A549 (cell line): ENCODE measurements around the gene ITIH5. TPM values are rescaled to one million over a fixed set of nuclear protein-coding genes. Genes with fewer than 3 reads are reported as not detected.

Experiments
- ATAC-seq, 2 experiments: fragments of 200-7000 bp in 1 of 2; fragments of >200 bp in 1 of 2; cut with Nextera tagmentation in 1 of 2; cut with Tn5 transposase in 1 of 2; 3 replicates each; pipeline versions ENCODE4 v1.8.0 to v1.9.1; 2018 to 2020; ENCODE audit warnings: mild to moderate bottlenecking in 1 of 2, moderate library complexity in 1 of 2
- CTCF ChIA-PET: fragments of 300-600 bp; sonication (Branson Sonifier 250); formaldehyde crosslinking; extraction: SDS; loops from one replicate; lab custom pipeline; 2021; ENCODE audit warnings: antibody characterized with exemption, inconsistent platforms; lab: Yijun Ruan, JAX
- POLR2A ChIA-PET: fragments of 350-600 bp; formaldehyde crosslinking; extraction: SDS; loops from one replicate; lab custom pipeline; 2021; ENCODE audit warnings: antibody characterized with exemption, inconsistent platforms; lab: Yijun Ruan, JAX
- DNase-seq, 2 experiments: peaks; one replicate each; pipeline versions ENCODE4 v3.0.0 to v3.0.0-alpha.2; 2011 to 2016; ENCODE audit warnings: low read depth in 1 of 2, low spot score in 1 of 2
- FAIRE-seq: peaks from 2 replicates; lab custom pipeline; 2011; peaks lifted over from hg19 to GRCh38; lab: Jason Lieb, UNC
- H3K27ac ChIP-seq, 2 experiments: fragments of >200 bp; sonication (Bioruptor Twin); formaldehyde crosslinking; 3 replicates each; pipeline ENCODE4 v1.5.1; 2016 to 2017
- H3K4me1 ChIP-seq: fragments of >200 bp; sonication (Bioruptor Twin); formaldehyde crosslinking; 3 replicates; pipeline ENCODE4 v1.6.1; 2016
- H3K4me2 ChIP-seq: fragments of >200 bp; sonication (Bioruptor Twin); formaldehyde crosslinking; 3 replicates; pipeline ENCODE4 v1.6.1; 2016
- H3K4me3 ChIP-seq: fragments of >200 bp; sonication (Bioruptor Twin); formaldehyde crosslinking; 3 replicates; pipeline ENCODE4 v1.5.1; 2016
- H3K9me3 ChIP-seq: fragments of >200 bp; sonication (Bioruptor Twin); formaldehyde crosslinking; 3 replicates; pipeline ENCODE4 v1.6.1; 2016
- BHLHE40 ChIP-seq: IDR thresholded peaks from 2 replicates; pipeline ENCODE4 v1.6.1; 2012; ENCODE audit warnings: low read depth, low read length, inconsistent platforms
- CBX8 ChIP-seq: fragments of 200-600 bp; sonication (generic); IDR thresholded peaks from 2 replicates; pipeline ENCODE4 v1.6.1; 2016
- CEBPB ChIP-seq, 2 experiments: fragments of >200 bp in 1 of 2; sonication (Bioruptor Twin) in 1 of 2; formaldehyde crosslinking in 1 of 2; IDR thresholded peaks; 2 replicates each; pipeline ENCODE4 v1.6.1; 2012 to 2016
- CHD2 ChIP-seq: fragments of 150-350 bp; IDR thresholded peaks from 2 replicates; pipeline ENCODE4 v1.6.1; 2014; ENCODE audit warnings: low read length; ENCODE audit not compliant: partially characterized antibody
- EHMT2 ChIP-seq: fragments of 200-600 bp; sonication (generic); IDR thresholded peaks from 2 replicates; pipeline ENCODE4 v1.6.1; 2016; ENCODE audit warnings: antibody characterized with exemption, low read depth, mild to moderate bottlenecking, moderate library complexity
- EP300 ChIP-seq, 2 experiments: fragments of >200 bp; sonication (Bioruptor Twin); formaldehyde crosslinking; IDR thresholded peaks; 2 replicates in 1 of 2; 3 replicates in 1 of 2; pipeline ENCODE4 v1.6.1; 2016 to 2017
- ESRRA ChIP-seq: fragments of 150-350 bp; IDR thresholded peaks from 2 replicates; pipeline ENCODE4 v1.6.1; 2014; ENCODE audit warnings: mild to moderate bottlenecking, low read length, borderline replicate concordance
- FOSL2 ChIP-seq, 2 experiments: fragments of 450-650 bp in 1 of 2; fragments of >200 bp in 1 of 2; sonication (Bioruptor Twin) in 1 of 2; formaldehyde crosslinking; IDR thresholded peaks; 2 replicates each; pipeline versions ENCODE4 v1.5.0 to v1.6.1; 2016 to 2020; ENCODE audit warnings: mild to moderate bottlenecking in 1 of 2, moderate library complexity in 1 of 2
- FOXS1 ChIP-seq: fragments of 250-450 bp; sonication (Bioruptor Pico); IDR thresholded peaks from 2 replicates; pipeline ENCODE4 v1.5.0; 2020; ENCODE audit warnings: mild to moderate bottlenecking, moderate library complexity
- HEYL ChIP-seq: fragments of 250-450 bp; sonication (Bioruptor Pico); IDR thresholded peaks from 2 replicates; pipeline ENCODE4 v1.8.0; 2021; ENCODE audit warnings: mild to moderate bottlenecking, moderate library complexity
- HOXB13 ChIP-seq: fragments of 250-450 bp; sonication (Bioruptor Pico); IDR thresholded peaks from 2 replicates; pipeline ENCODE4 v1.5.0; 2020; ENCODE audit warnings: low read depth, mild to moderate bottlenecking, moderate library complexity
- JUN ChIP-seq, 2 experiments: fragments of >200 bp; sonication (Bioruptor Twin); formaldehyde crosslinking; IDR thresholded peaks; 2 replicates in 1 of 2; 3 replicates in 1 of 2; pipeline ENCODE4 v1.6.1; 2016 to 2017
- JUNB ChIP-seq: fragments of >200 bp; sonication (Bioruptor Twin); formaldehyde crosslinking; IDR thresholded peaks from 2 replicates; pipeline ENCODE4 v1.6.1; 2016
- KDM1A ChIP-seq: fragments of 200-600 bp; sonication (generic); IDR thresholded peaks from 2 replicates; pipeline ENCODE4 v1.6.1; 2016; ENCODE audit warnings: low read depth, mild to moderate bottlenecking
- PHF8 ChIP-seq: fragments of 200-600 bp; sonication (generic); IDR thresholded peaks from 2 replicates; pipeline ENCODE4 v1.6.1; 2016; ENCODE audit warnings: low read depth, mild to moderate bottlenecking, antibody characterized with exemption, moderate library complexity, borderline replicate concordance
- RAD21 ChIP-seq, 2 experiments: fragments of >200 bp in 1 of 2; sonication (Bioruptor Twin) in 1 of 2; formaldehyde crosslinking in 1 of 2; IDR thresholded peaks in 1 of 2; conservative IDR thresholded peaks in 1 of 2; 2 replicates in 1 of 2; 3 replicates in 1 of 2; pipeline ENCODE4 v1.6.1; 2012 to 2018; ENCODE audit warnings: inconsistent platforms in 1 of 2
- RCOR1 ChIP-seq: fragments of 150-350 bp; IDR thresholded peaks from 2 replicates; pipeline ENCODE4 v1.6.1; 2014; ENCODE audit warnings: antibody characterized with exemption, low read length, low read depth
- RNF2 ChIP-seq: fragments of 200-600 bp; sonication (generic); IDR thresholded peaks from 2 replicates; pipeline ENCODE4 v1.6.1; 2016; ENCODE audit warnings: low read depth, mild to moderate bottlenecking, antibody characterized with exemption, moderate library complexity, borderline replicate concordance
- SREBF2 ChIP-seq: fragments of 450-650 bp; IDR thresholded peaks from 2 replicates; pipeline ENCODE4 v1.6.1; 2014; ENCODE audit warnings: mild to moderate bottlenecking, moderate library complexity
- ZNF302 ChIP-seq: fragments of 250-450 bp; sonication (Bioruptor Pico); IDR thresholded peaks from 2 replicates; pipeline ENCODE4 v1.9.0; 2021; ENCODE audit warnings: inconsistent platforms, mild to moderate bottlenecking, moderate library complexity
- WGBS: methylation state at CpG from one replicate; pipeline ENCODE4 v1.1.6; 2017; ENCODE audit errors: missing lambda C conversion rate; 5-methylcytosine and 5-hydroxymethylcytosine counted together
- polyA plus RNA-seq, 4 experiments: library from polyadenylated mRNA; depleted of rRNA in 3 of 4; stranded (reverse); fragments of >200 nt; fragmentation: RNase III in 1 of 4; extraction: RNeasy Plus Mini Kit Qiagen cat#74134 plus additional on column Dnase treatment in 1 of 4; gene quantifications; 2 replicates in 3 of 4; 3 replicates in 1 of 4; pipeline ENCODE4 v1.2.3, GENCODE V29; 2011 to 2017
- TF ChIP-seq, protein P1 (sequence below): fragments of 200-600 bp; sonication (generic); IDR thresholded peaks from 2 replicates; pipeline ENCODE4 v1.6.1; 2016; ENCODE audit warnings: antibody characterized with exemption, mild to moderate bottlenecking, moderate library complexity
- TF ChIP-seq, protein P2 (sequence below): IDR thresholded peaks from 2 replicates; pipeline ENCODE4 v1.6.1; 2012
- TF ChIP-seq, protein P3 (sequence below): IDR thresholded peaks from 2 replicates; pipeline ENCODE4 v1.6.1; 2012
- TF ChIP-seq, protein P4 (sequence below): fragments of >200 bp; sonication (Bioruptor Twin); formaldehyde crosslinking; IDR thresholded peaks from 3 replicates; pipeline ENCODE4 v1.6.1; 2016
- TF ChIP-seq, protein P5 (sequence below): fragments of >200 bp; sonication (Bioruptor Twin); formaldehyde crosslinking; IDR thresholded peaks from 2 replicates; pipeline ENCODE4 v1.6.1; 2016
- TF ChIP-seq, protein P6 (sequence below): fragments of 150-350 bp; IDR thresholded peaks from 2 replicates; pipeline ENCODE4 v1.6.1; 2014; ENCODE audit warnings: low read depth, mild to moderate bottlenecking, low read length
- TF ChIP-seq, protein P7 (sequence below): fragments of 250-450 bp; sonication (Bioruptor Pico); IDR thresholded peaks from 2 replicates; pipeline ENCODE4 v1.5.0; 2020; ENCODE audit warnings: low read depth, mild to moderate bottlenecking, moderate library complexity

The ITIH5 gene
- polyA plus RNA-seq, 2 of the 4 experiments (the other 2 are of a cell fraction) = 0.03 to 0.05 TPM

DNA sequence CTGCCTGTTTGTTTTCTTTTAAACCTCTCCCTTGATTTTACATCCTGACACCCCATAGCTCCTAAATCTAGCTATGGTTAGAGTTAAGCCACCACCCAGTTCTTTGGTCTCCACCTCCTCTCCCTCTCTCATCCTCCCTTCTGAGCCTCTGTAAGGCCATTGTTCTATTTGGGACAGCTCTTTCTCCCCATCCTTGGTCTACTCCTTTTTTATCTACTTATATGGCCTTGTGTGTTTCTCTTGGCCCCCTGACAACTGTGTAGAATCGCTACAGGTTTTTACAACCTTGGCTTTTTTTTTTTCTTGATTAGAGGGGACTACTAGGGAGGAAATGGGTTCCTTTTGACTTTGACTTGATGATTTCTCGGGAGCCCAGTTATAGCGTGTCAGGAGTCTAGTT lies 3.4 kb upstream of the ITIH5 start:
- TF ChIP-seq RCOR1 (no peak), BHLHE40 (no peak), HOXB13 (CRISPR knock-in tag) (no peak), EP300 (IDR thresholded peaks at IDR 0.05) (no peak), FOXS1 (CRISPR knock-in tag) (no peak), FOSL2 (IDR thresholded peaks at IDR 0.05) (no peak), FOSL2 (CRISPR knock-in tag; IDR thresholded peaks at IDR 0.05) (no peak), KDM1A (no peak), HEYL (CRISPR knock-in tag) (no peak), EHMT2 (no peak), ESRRA (no peak), PHF8 (no peak)
- TF ChIP-seq, protein P1, sequence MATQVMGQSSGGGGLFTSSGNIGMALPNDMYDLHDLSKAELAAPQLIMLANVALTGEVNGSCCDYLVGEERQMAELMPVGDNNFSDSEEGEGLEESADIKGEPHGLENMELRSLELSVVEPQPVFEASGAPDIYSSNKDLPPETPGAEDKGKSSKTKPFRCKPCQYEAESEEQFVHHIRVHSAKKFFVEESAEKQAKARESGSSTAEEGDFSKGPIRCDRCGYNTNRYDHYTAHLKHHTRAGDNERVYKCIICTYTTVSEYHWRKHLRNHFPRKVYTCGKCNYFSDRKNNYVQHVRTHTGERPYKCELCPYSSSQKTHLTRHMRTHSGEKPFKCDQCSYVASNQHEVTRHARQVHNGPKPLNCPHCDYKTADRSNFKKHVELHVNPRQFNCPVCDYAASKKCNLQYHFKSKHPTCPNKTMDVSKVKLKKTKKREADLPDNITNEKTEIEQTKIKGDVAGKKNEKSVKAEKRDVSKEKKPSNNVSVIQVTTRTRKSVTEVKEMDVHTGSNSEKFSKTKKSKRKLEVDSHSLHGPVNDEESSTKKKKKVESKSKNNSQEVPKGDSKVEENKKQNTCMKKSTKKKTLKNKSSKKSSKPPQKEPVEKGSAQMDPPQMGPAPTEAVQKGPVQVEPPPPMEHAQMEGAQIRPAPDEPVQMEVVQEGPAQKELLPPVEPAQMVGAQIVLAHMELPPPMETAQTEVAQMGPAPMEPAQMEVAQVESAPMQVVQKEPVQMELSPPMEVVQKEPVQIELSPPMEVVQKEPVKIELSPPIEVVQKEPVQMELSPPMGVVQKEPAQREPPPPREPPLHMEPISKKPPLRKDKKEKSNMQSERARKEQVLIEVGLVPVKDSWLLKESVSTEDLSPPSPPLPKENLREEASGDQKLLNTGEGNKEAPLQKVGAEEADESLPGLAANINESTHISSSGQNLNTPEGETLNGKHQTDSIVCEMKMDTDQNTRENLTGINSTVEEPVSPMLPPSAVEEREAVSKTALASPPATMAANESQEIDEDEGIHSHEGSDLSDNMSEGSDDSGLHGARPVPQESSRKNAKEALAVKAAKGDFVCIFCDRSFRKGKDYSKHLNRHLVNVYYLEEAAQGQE = no peak
- TF ChIP-seq, protein P2, sequence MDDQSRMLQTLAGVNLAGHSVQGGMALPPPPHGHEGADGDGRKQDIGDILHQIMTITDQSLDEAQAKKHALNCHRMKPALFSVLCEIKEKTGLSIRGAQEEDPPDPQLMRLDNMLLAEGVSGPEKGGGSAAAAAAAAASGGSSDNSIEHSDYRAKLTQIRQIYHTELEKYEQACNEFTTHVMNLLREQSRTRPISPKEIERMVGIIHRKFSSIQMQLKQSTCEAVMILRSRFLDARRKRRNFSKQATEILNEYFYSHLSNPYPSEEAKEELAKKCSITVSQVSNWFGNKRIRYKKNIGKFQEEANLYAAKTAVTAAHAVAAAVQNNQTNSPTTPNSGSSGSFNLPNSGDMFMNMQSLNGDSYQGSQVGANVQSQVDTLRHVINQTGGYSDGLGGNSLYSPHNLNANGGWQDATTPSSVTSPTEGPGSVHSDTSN = no peak
- TF ChIP-seq, protein P3, sequence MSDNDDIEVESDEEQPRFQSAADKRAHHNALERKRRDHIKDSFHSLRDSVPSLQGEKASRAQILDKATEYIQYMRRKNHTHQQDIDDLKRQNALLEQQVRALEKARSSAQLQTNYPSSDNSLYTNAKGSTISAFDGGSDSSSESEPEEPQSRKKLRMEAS = no peak
- TF ChIP-seq, protein P4, sequence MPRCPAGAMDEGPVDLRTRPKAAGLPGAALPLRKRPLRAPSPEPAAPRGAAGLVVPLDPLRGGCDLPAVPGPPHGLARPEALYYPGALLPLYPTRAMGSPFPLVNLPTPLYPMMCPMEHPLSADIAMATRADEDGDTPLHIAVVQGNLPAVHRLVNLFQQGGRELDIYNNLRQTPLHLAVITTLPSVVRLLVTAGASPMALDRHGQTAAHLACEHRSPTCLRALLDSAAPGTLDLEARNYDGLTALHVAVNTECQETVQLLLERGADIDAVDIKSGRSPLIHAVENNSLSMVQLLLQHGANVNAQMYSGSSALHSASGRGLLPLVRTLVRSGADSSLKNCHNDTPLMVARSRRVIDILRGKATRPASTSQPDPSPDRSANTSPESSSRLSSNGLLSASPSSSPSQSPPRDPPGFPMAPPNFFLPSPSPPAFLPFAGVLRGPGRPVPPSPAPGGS = no peak
- Histone ChIP-seq H3K9me3 (no peaks in the 10 kb centered on the region), H3K27ac (no peak overlapping the region), H3K4me1 (no peaks in the 10 kb centered on the region), H3K4me2 (no peak overlapping the region), H3K4me3 (no peak overlapping the region)
- FAIRE-seq (no peak), DNase-seq (no peak), ATAC-seq (no peak)
- CTCF ChIA-PET = interaction anchor here (1.0 to 2.4 kb wide), 2 partner anchors 17 to 145 kb away, joined by 3 to 11 read pairs; no protein-coding TSS in a partner anchor
- WGBS = 48% methylated on average over 3 of the region's 3 CpGs
- POLR2A ChIA-PET = no interaction called here

DNA sequence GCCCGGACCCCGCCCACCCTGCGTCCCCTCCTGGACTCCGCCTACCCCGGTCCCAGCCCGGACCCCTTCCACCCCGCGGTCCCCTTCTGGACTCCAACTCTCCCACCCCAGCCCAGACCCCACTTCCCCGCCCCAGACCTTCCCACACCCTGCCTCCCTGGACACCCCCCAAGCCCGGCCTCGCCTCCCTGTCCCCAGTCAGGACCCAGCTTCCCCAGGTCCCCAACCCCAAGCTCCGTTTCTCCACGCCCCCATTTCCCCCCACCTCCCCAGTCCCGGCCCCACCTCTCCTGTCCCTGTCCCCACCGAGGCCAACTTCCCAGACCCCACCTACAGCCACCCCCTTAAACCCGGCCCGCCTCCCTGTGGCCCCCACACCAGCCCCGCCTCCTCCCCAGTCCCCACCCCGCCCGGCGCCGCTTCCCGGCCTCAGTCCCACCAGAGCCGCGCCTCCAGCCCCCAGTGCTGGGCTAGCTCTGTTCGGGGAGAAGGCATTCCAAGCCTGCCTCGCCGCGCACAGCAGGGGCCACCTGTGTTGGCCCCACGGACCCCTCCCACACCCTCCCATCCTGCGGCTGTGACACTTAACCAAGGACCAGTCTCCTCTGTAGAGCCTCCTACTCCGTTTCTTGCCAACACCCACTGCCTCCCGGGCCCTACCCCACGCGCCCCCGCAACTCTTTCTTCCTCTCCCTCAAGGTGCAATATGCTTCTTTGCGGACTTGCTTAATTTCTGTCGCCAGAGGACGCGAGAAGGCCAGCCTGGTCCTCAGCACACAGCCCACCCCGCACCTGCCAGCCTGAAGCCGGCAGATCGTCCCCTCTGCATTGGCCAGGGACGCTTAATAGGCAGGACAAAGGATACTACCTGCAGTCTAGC lies 736 bp upstream of the ITIH5 start:
- Histone ChIP-seq H3K4me2 (peak overlapping the region; percentile 100), H3K4me3 (peak overlapping the region; percentile 62), H3K9me3 (no peaks in the 10 kb centered on the region), H3K4me1 (no peaks in the 10 kb centered on the region), H3K27ac (no peak overlapping the region)
- DNase-seq (no peak), ATAC-seq (peak in 1 of 2 experiments; percentile 25; a peak in 3 of 6 replicates), FAIRE-seq (no peak)
- WGBS = 29% methylated on average over 18 of the region's 44 CpGs
- POLR2A ChIA-PET = no interaction called here
- CTCF ChIA-PET = interaction anchor here (1.2 to 2.3 kb wide), 2 partner anchors 20 to 142 kb away, joined by 3 to 16 read pairs; no protein-coding TSS in a partner anchor
- TF ChIP-seq JUNB (no peak), CHD2 (no peak), ZNF302 (CRISPR knock-in tag) (no peak), RAD21 (conservative IDR thresholded peaks at IDR 0.05 in 1 of 2, IDR thresholded peaks at IDR 0.05 in 1 of 2) (no peak), CEBPB (IDR thresholded peaks at IDR 0.05) (no peak), FOSL2 (IDR thresholded peaks at IDR 0.05) (no peak), FOSL2 (CRISPR knock-in tag; IDR thresholded peaks at IDR 0.05) (no peak), RNF2 (no peak), RCOR1 (no peak), SREBF2 (no peak), CBX8 (no peak), KDM1A (no peak), JUN (IDR thresholded peaks at IDR 0.05) (no peak), HEYL (CRISPR knock-in tag) (no peak)
- TF ChIP-seq, protein P5, sequence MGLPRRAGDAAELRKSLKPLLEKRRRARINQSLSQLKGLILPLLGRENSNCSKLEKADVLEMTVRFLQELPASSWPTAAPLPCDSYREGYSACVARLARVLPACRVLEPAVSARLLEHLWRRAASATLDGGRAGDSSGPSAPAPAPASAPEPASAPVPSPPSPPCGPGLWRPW = no peak
- TF ChIP-seq, protein P6, sequence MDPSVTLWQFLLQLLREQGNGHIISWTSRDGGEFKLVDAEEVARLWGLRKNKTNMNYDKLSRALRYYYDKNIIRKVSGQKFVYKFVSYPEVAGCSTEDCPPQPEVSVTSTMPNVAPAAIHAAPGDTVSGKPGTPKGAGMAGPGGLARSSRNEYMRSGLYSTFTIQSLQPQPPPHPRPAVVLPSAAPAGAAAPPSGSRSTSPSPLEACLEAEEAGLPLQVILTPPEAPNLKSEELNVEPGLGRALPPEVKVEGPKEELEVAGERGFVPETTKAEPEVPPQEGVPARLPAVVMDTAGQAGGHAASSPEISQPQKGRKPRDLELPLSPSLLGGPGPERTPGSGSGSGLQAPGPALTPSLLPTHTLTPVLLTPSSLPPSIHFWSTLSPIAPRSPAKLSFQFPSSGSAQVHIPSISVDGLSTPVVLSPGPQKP = no peak
- TF ChIP-seq, protein P7, sequence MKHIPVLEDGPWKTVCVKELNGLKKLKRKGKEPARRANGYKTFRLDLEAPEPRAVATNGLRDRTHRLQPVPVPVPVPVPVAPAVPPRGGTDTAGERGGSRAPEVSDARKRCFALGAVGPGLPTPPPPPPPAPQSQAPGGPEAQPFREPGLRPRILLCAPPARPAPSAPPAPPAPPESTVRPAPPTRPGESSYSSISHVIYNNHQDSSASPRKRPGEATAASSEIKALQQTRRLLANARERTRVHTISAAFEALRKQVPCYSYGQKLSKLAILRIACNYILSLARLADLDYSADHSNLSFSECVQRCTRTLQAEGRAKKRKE = no peak
